HG03095 (cell line): ENCODE results near the gene IRX2.

Experiments used
- ATAC-seq: cut with Tn5 transposase; IDR thresholded peaks from one replicate; pipeline ENCODE4 v1.9.1; 2021; ENCODE audit warnings: moderate library complexity; ENCODE audit not compliant: unreplicated experiment

IRX2 gene

DNA sequence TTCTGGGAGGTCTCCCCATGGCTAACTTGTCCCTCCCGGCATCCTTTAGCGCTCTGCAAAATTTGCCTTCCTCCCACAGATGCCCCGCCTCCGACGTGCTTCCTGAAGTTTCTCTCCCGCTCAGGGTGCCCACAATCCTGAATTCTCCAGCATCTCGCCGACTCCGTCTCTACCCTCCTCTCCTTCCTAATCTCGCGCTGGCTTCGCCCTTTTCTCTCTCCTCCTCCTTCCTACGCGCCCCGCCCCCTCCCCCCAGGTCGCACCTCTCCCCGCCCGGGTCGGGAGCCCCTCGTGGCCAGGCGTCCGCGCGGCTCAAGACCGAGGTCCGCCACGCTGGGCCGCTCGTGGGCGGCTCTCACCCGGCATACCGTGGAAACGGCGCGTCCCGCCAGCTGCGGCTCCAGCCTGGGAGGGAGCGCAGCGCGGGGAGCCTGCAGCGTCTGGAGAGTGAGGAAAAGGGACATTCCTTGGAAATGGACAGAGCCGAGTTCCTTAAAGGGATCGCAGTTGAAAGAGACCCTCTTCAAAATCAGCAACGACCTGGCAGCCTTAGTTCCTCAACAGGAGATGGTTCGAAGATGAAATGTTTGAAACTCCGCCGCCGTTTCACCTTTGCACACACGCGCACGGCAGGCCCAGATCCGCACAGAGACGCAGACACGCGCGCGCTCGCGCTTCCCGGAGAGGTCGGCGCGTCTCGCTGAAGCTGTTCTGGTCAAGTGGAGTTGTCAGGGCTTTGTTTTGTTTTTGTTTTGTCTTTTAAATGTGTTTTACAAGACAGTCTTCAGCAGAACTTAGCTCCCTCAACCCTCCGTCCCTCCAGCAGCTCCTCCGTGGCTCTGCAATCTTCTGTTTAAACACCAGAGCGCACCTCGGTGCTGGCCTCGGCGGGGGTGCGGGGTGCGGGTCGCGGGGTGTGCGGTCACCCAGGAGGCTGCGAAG, 5.0 kb upstream of the IRX2 start:
- no peak for ATAC-seq

DNA sequence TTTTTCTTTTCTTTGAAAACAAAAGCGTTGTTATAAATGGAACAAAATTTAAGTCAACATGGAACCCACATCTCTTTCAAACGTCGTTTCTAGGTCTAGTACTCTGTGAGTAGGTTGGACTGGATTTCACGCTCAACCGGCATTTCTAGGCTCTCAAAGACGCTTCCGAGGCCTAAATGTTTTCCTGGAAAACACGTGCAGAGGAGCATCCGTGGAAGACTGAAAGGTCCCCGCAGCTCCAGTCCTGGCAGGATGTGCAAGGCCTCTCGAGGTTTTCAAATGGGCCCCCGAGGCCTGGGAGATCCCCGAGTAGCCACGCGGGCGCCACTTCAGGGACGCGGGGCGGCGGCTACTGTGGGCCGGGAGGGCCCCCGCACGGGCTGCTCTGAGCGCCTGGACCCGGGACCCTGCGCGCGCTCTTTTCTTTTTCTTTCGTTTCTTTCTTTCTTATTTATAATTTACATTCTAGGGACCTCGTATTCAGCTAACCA, 4.2 kb upstream of the IRX2 start:
- ATAC-seq = no peak

- ATAC-seq = no peak
Observed at GRCh38 chr5:2755076-2755680, 3.7 kb upstream of the IRX2 start.

GRCh38 chr5:2754581-2755075, 3.2 kb upstream of the IRX2 start:
- no peak for ATAC-seq

GRCh38 chr5:2753452-2754420, 2.3 kb upstream of the IRX2 start:
- no peak for ATAC-seq

DNA sequence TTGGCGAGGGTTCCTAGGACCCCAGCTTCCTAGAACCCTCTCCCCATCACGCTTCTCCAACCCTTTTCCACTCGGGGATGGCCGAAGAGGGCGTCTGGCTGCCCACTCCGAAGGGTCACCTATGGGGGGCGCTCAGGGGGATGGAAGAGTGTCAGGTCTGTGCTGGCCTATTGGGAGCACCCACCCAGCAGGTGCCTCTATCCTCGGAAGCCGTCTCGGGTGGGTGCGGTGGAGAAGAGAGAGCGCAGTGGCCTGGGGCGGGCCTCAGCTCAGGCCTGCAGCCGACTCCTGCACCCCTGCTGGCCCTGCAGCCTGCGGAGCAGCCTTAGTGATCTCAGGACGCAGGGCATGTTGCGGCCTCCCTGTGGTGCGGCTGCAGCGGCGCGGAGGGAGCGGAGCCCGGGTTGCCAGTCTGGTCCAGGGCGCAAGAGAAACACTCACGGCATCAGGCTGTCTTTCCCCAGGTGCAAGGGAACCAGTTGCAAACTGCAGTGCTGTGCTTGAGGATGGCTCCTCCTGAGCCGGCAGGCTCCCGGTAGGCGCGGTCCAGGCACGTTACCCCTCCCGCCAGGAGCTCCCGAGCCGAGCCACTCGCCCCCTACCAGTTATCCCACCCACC, 1.5 kb upstream of the IRX2 start:
- ATAC-seq = no peak

DNA sequence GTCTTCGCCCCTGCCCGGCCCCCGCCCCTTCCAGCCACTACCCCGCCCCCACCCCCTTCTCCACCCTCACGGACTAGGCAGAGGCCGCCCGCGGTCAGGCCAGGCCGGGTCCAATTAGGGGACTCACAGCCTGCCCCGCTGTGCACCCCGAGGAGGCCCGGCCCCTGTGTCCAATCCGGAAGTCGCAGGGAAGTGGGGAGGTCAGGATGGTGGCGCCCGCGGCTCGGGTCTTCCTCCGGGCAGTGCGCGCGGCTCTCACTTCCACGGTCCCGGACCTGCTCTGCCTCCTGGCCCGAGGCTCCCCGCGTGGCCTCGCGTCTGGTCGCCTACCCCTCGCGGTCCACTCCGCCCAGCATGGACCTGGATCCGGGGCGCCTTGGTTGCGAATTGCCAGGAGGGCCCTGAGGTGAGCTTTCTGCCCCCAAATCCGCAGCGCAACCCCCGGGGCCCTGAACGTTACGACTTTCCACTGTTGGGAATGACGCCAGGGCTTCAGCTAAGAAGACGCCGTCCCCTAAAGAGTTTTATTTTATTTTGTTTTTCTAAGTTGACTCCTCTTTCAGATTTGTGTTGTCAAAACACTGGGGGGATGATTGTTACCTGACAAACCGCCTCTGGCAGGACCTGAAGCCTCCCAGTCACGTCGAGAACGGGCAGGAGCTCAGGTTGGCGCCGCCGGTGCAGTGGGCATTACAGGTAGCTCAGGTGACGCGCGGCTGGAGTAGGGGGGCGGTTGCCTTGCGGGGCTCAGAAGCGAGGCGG, 763 bp upstream of the IRX2 start:
- no peak for ATAC-seq

GRCh38 chr5:2750758-2751464, 566 bp downstream of the IRX2 start:
- ATAC-seq = no peak

- no peak for ATAC-seq
Observed at GRCh38 chr5:2750026-2750757, 1.3 kb downstream of the IRX2 start.

GRCh38 chr5:2749514-2750025, 1.9 kb downstream of the IRX2 start:
- ATAC-seq = no peak

DNA sequence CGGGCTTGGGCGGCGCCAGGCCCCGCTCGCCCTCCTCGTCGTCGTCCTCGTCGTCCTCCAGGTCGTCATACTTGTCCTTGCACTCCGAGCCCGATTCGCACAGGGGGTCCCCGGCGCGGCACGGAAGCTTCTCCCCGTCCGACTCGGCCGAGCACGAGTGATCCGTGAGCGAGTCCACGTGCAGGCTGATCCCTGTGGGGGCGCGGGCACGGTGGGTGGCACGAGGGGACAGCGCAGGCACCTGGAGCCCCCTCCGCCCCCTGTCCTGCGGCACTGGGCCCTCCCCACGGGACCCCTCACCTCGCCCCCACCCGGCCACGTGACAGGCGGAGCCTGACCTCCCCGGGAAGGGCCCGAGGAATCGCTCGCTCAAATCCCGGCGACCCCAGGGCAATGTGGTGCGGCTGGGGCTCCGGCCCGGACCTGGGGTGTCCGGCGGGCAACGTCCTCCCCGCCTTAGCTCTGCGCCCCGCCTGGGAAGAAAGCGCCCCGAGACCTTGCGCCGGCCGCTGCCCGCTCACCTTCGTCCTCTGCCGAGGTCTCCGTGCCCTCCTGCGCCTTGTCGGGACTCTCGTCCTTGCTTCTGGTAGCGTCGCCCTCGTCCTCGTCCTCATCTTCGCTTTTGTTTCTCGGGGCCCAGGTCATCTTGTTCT, 2.5 kb downstream of the IRX2 start:
- ATAC-seq = no peak

DNA sequence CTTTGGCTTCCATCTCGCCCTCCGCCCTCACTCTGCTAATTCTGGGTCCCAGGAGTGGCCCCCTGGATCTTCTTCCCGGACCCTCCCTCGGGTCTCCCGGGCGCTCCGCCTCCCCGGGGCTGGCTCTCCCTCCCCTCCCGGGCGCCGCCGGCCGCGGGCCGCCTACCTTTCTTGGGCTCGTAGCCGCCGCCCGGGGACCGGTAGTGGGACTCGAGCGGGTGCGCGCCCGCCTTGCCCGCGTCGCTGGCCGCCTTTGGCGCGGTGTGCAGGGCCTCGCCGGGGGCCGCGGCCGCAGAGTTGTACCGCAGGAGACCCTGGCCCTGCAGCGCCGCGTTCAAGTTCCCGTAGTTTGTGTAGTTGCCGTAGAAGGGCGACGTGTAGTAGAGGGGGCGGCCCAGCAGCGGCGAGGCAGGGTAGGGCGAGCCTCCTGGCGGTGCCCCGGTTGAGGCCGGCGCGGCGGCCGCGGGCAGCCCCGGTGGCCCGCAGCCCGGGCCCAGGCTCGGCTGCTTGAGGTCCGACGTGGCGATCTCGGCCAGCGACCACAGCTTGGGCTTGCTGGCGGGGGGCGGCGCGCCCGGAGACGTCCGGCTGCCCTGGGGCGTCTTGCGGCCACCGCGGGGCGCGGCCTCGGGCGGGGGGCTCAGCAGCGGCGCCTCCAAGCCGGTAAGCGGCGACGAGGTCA, 3.2 kb downstream of the IRX2 start:
- no peak for ATAC-seq

GRCh38 chr5:2747363-2748162, 3.9 kb downstream of the IRX2 start:
- ATAC-seq = no peak

GRCh38 chr5:2746561-2747032, 4.9 kb downstream of the IRX2 start:
- ATAC-seq = no peak

GRCh38 chr5:2744485-2744884, 7.0 kb downstream of the IRX2 start:
- no peak for ATAC-seq
